Measurements from ENCODE around the gene REEP1. TPM values are rescaled to one million over a fixed set of nuclear protein-coding genes. Genes with fewer than 3 reads are reported as not detected.

Gene REEP1
- total RNA-seq, 1 donor from 2014 or later: 167 TPM

DNA sequence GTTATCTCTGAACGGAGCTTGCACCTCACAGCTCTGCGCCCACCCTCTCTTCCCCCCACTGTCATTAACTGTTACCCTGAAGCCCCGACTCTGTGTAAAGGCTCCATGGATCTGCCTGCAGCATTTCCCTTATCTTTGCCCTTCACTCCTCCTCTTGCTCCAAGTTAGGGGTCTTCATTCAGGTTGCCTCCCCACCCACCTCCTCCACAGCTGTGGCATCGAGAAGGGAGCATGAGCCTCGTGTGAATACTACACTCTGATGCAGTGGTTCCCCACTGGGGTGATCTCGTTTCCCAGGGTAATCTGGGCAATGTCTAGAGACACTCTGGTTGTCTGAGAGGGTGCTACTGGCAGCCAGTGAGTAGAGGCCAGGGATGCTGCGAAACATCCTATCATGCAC lies 51.4 kb downstream of the REEP1 start:
- Mint-ChIP-seq H3K27me3 (ENCODE audit: unreplicated experiment) (peaks cover 9% of the 10 kb centered on the region), H3K4me3 (ENCODE audit: unreplicated experiment) (peak overlapping the region; percentile 57), H3K4me1 (ENCODE audit: low read depth, unreplicated experiment) (peaks cover 29% of the 10 kb centered on the region), H3K27ac (ENCODE audit: unreplicated experiment) (peak overlapping the region; percentile 55), H3K36me3 (ENCODE audit: unreplicated experiment) (no peaks in the 10 kb centered on the region), H3K9me3 (ENCODE audit: unreplicated experiment) (peaks cover 13% of the 10 kb centered on the region)
- no peak for DNase-seq
- TF ChIP-seq, protein P1, sequence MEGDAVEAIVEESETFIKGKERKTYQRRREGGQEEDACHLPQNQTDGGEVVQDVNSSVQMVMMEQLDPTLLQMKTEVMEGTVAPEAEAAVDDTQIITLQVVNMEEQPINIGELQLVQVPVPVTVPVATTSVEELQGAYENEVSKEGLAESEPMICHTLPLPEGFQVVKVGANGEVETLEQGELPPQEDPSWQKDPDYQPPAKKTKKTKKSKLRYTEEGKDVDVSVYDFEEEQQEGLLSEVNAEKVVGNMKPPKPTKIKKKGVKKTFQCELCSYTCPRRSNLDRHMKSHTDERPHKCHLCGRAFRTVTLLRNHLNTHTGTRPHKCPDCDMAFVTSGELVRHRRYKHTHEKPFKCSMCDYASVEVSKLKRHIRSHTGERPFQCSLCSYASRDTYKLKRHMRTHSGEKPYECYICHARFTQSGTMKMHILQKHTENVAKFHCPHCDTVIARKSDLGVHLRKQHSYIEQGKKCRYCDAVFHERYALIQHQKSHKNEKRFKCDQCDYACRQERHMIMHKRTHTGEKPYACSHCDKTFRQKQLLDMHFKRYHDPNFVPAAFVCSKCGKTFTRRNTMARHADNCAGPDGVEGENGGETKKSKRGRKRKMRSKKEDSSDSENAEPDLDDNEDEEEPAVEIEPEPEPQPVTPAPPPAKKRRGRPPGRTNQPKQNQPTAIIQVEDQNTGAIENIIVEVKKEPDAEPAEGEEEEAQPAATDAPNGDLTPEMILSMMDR (IDR thresholded peaks at IDR 0.05; ENCODE audit: partially characterized antibody, unreplicated experiment): no peak

DNA sequence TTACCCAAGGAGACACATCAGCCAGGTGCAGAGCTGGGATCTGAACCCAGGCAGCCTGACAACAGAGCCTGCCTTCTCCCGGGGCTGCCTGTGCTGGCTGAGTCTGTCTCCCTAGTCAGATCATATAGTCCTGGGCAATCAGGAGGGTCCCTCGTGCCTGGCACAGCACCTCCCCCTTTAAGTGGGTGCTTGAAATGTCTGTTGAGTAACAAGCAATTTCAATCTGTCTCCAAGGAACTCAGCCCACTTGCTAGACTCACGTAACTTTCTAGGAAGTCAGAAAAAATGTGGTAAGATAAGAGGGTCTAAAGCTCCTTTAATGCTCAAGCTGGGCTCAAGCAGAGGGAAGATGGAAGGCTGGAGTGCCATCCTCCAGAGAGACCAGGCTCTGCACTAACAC lies 51.9 kb downstream of the REEP1 start:
- H3K27ac Mint-ChIP-seq (ENCODE audit: unreplicated experiment): no peak overlapping the region
- peaks cover 13% of the 10 kb centered on the region for H3K9me3 Mint-ChIP-seq (ENCODE audit: unreplicated experiment)

DNA sequence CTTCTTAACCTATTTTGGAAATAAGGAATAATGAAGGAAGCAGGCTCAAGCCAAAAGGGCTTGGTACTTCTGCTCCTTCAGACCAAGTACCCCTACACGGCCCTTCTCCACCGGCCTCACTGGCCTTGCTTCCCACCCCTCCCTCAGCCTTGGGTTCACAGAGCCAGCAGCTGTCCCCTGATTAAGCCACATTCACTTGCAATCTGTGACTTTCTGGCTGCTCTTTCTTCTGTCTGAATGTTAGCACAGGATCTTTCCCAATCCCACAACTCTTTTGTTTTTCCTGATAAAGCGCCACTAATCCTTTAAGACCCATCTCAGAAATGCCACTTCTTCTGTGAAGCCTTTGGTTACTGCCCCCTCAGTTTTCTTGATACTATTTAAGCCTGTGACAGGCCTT lies 52.4 kb downstream of the REEP1 start:
- peaks cover 33% of the 10 kb centered on the region for H3K4me1 Mint-ChIP-seq (ENCODE audit: low read depth, unreplicated experiment)
- TF ChIP-seq, protein P1 (IDR thresholded peaks at IDR 0.05; ENCODE audit: partially characterized antibody, unreplicated experiment): no peak
- H3K36me3 Mint-ChIP-seq (ENCODE audit: unreplicated experiment): no peaks in the 10 kb centered on the region
- no peak overlapping the region for H3K27ac Mint-ChIP-seq (ENCODE audit: unreplicated experiment)
- no peak for DNase-seq
- H3K4me3 Mint-ChIP-seq (ENCODE audit: unreplicated experiment): no peak overlapping the region
- H3K27me3 Mint-ChIP-seq (ENCODE audit: unreplicated experiment): peaks cover 11% of the 10 kb centered on the region
- peaks cover 12% of the 10 kb centered on the region for H3K9me3 Mint-ChIP-seq (ENCODE audit: unreplicated experiment)

More for the DNA sequence above, 51.9 kb downstream of the REEP1 start:
- no peak for DNase-seq
- no peaks in the 10 kb centered on the region for H3K36me3 Mint-ChIP-seq (ENCODE audit: unreplicated experiment)
- peaks cover 32% of the 10 kb centered on the region for H3K4me1 Mint-ChIP-seq (ENCODE audit: low read depth, unreplicated experiment)
- TF ChIP-seq, protein P1 (IDR thresholded peaks at IDR 0.05; ENCODE audit: partially characterized antibody, unreplicated experiment): no peak
- peaks cover 11% of the 10 kb centered on the region for H3K27me3 Mint-ChIP-seq (ENCODE audit: unreplicated experiment)
- no peak overlapping the region for H3K4me3 Mint-ChIP-seq (ENCODE audit: unreplicated experiment)

DNA sequence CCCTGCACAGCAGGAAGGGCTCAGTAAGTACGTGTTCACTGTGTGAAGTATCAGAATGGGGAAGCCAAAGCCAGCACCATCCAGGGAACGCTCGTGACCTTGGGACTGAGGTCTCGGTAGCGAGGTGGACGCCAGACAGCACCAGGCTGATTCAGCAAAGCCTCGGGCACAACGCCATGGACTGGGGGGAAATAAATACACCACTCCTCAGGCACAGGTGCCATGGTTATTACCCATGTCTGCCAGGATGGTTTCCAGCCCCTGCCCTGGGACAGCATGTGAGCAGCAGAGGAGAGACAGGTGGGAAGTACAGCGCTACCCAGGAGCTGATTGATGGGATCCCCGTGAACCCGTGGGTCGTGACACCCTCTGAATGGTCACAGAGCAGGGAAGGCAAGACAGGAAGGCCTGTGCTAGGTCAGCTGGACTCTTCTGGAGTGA lies 53.0 kb downstream of the REEP1 start:
- Mint-ChIP-seq H3K4me3 (ENCODE audit: unreplicated experiment) (no peak overlapping the region), H3K4me1 (ENCODE audit: low read depth, unreplicated experiment) (peaks cover 31% of the 10 kb centered on the region), H3K27me3 (ENCODE audit: unreplicated experiment) (peaks cover 11% of the 10 kb centered on the region), H3K9me3 (ENCODE audit: unreplicated experiment) (peaks cover 10% of the 10 kb centered on the region), H3K36me3 (ENCODE audit: unreplicated experiment) (no peaks in the 10 kb centered on the region), H3K27ac (ENCODE audit: unreplicated experiment) (no peak overlapping the region)
- TF ChIP-seq, protein P1 (IDR thresholded peaks at IDR 0.05; ENCODE audit: partially characterized antibody, unreplicated experiment): no peak
- DNase-seq: no peak

- Mint-ChIP-seq H3K27me3 (ENCODE audit: unreplicated experiment) (peaks cover 14% of the 10 kb centered on the region), H3K36me3 (ENCODE audit: unreplicated experiment) (peaks cover 5% of the 10 kb centered on the region), H3K4me3 (ENCODE audit: unreplicated experiment) (no peak overlapping the region), H3K9me3 (ENCODE audit: unreplicated experiment) (peaks cover 16% of the 10 kb centered on the region), H3K4me1 (ENCODE audit: low read depth, unreplicated experiment) (peaks cover 35% of the 10 kb centered on the region), H3K27ac (ENCODE audit: unreplicated experiment) (no peak overlapping the region)
- TF ChIP-seq, protein P1 (IDR thresholded peaks at IDR 0.05; ENCODE audit: partially characterized antibody, unreplicated experiment): no peak
- DNase-seq: no peak
These were observed 53.9 kb downstream of the REEP1 start for GRCh38 chr2:86283411-86284030.
